HCT116 (cell line): ENCODE measurements around the gene EDN2. TPM values are rescaled to one million over a fixed set of nuclear protein-coding genes. Genes with fewer than 3 reads are reported as not detected.

Source experiments
- ATAC-seq: fragments of 200-7000 bp; cut with Tn5 transposase; 2 replicates; pipeline ENCODE4 v1.9.1; 2020; ENCODE audit warnings: mild to moderate bottlenecking, moderate library complexity
- BruUV-seq: library from RNA; stranded (reverse); fragments of 400-500 nt; replicated peaks from 2 replicates; lab custom pipeline; 2021; lab: Mats Ljungman, UMichigan
- CTCF ChIA-PET: fragments of 300-600 bp; sonication (Branson Sonifier 250); formaldehyde crosslinking; loops from one replicate; lab custom pipeline; 2021; ENCODE audit warnings: antibody characterized with exemption; lab: Charles Lee
- POLR2A ChIA-PET: fragments of 300-600, 350-600 bp; sonication (Branson Sonifier 250); formaldehyde crosslinking; loops from one replicate; lab custom pipeline; 2021; ENCODE audit warnings: antibody characterized with exemption; lab: Charles Lee
- RAD21 ChIA-PET, 2 experiments: fragments of 300-600 bp; sonication (Branson Sonifier 250); formaldehyde crosslinking; loops; one replicate each; lab custom pipeline; 2023; ENCODE audit warnings: low total read pairs in 2 of 2; ENCODE audit not compliant: uncharacterized antibody in 2 of 2, unreplicated experiment in 2 of 2, low non-redundant PET in 1 of 2; lab: Charles Lee
- DNase-seq: peaks from one replicate; pipeline ENCODE4 v3.0.0-alpha.2; 2010; ENCODE audit warnings: low read depth, low spot score
- H2AFZ ChIP-seq: fragments of 200-600 bp; shearing (Covaris generic), sonication (generic); 2 replicates; pipeline ENCODE4 v1.6.1; 2017; ENCODE audit warnings: low read depth, mixed run types, mixed read lengths, antibody characterized with exemption, low read length; ENCODE audit not compliant: poor library complexity, severe bottlenecking
- H3K27ac ChIP-seq: 2 replicates; pipeline ENCODE4 v1.5.1; 2012; ENCODE audit warnings: low read depth, low read length
- H3K27me3 ChIP-seq: fragments of 200-600 bp; sonication (generic); 2 replicates; pipeline ENCODE4 v1.6.1; 2016; ENCODE audit warnings: mixed run types, low read length, mixed read lengths; ENCODE audit not compliant: insufficient read depth
- H3K36me3 ChIP-seq, 2 experiments: fragments of 200-500 bp in 1 of 2; fragments of 200-600 bp in 1 of 2; sonication (Bioruptor generic) in 1 of 2; sonication (generic) in 1 of 2; 2 replicates each; pipeline versions ENCODE4 v1.5.1 to v1.6.1; 2014 to 2016; ENCODE audit warnings: low read length in 2 of 2, inconsistent platforms in 1 of 2, mixed read lengths in 1 of 2, mixed run types in 1 of 2; ENCODE audit not compliant: insufficient read depth in 2 of 2, control insufficient read depth in 1 of 2
- H3K4me1 ChIP-seq, 2 experiments: fragments of 200-600 bp in 1 of 2; sonication (generic) in 1 of 2; 2 replicates each; pipeline versions ENCODE4 v1.5.1 to v1.6.1; 2012 to 2017; ENCODE audit warnings: low read length in 2 of 2, inconsistent platforms in 1 of 2, mild to moderate bottlenecking in 1 of 2, mixed read lengths in 1 of 2, mixed run types in 1 of 2, moderate library complexity in 1 of 2; ENCODE audit not compliant: insufficient read depth in 2 of 2, control insufficient read depth in 1 of 2
- H3K4me2 ChIP-seq: fragments of 200-600 bp; sonication (generic); 2 replicates; pipeline ENCODE4 v1.6.1; 2017; ENCODE audit warnings: mixed run types, low read length, mixed read lengths
- H3K4me3 ChIP-seq, 2 experiments: fragments of 200-600 bp in 1 of 2; sonication (generic) in 1 of 2; replicated peaks in 1 of 2; 2 replicates each; pipeline ENCODE4 v1.5.1; 2011 to 2016; ENCODE audit warnings: low read length in 2 of 2, control low read depth in 1 of 2, low read depth in 1 of 2, mild to moderate bottlenecking in 1 of 2, mixed read lengths in 1 of 2, mixed run types in 1 of 2
- H3K79me2 ChIP-seq: fragments of 200-600 bp; sonication (generic); 2 replicates; pipeline ENCODE4 v1.6.1; 2017; ENCODE audit warnings: mild to moderate bottlenecking, mixed run types, low read length, moderate library complexity, mixed read lengths; ENCODE audit not compliant: insufficient read depth
- H3K9ac ChIP-seq: fragments of 200-600 bp; sonication (generic); 2 replicates; pipeline ENCODE4 v1.6.1; 2016; ENCODE audit warnings: low read length, mixed read lengths
- H3K9me2 ChIP-seq: fragments of 200-600 bp; sonication (generic), shearing (Covaris generic); 2 replicates; pipeline ENCODE4 v1.6.1; 2017; ENCODE audit warnings: mixed run types, mild to moderate bottlenecking, moderate library complexity; ENCODE audit not compliant: insufficient read depth
- H3K9me3 ChIP-seq, 2 experiments: fragments of 200-500 bp in 1 of 2; fragments of 200-600 bp in 1 of 2; sonication (Bioruptor generic) in 1 of 2; sonication (generic) in 1 of 2; 2 replicates each; pipeline ENCODE4 v1.6.1; 2014 to 2017; ENCODE audit warnings: low read length in 2 of 2, mixed read lengths in 2 of 2, inconsistent platforms in 1 of 2, low read depth in 1 of 2, mild to moderate bottlenecking in 1 of 2, mixed run types in 1 of 2, moderate library complexity in 1 of 2; ENCODE audit not compliant: control insufficient read depth in 1 of 2, insufficient read depth in 1 of 2
- H4K20me1 ChIP-seq: fragments of 200-600 bp; sonication (generic), shearing (Covaris generic); 2 replicates; pipeline ENCODE4 v1.6.1; 2017; ENCODE audit warnings: mixed run types, mild to moderate bottlenecking, moderate library complexity; ENCODE audit not compliant: insufficient read depth
- CTCF ChIP-seq, 3 experiments: fragments of 200-600 bp in 1 of 3; sonication (generic) in 1 of 3; IDR thresholded peaks in 2 of 3; conservative IDR thresholded peaks in 1 of 3; 2 replicates each; pipeline ENCODE4 v1.5.1; 2012 to 2017; ENCODE audit warnings: low read depth in 2 of 3, low read length in 2 of 3, antibody characterized with exemption in 1 of 3, borderline replicate concordance in 1 of 3, control low read depth in 1 of 3, mild to moderate bottlenecking in 1 of 3, mixed read lengths in 1 of 3, mixed run types in 1 of 3, moderate library complexity in 1 of 3; ENCODE audit not compliant: insufficient read depth in 1 of 3
- MAX ChIP-seq: IDR thresholded peaks from 2 replicates; pipeline ENCODE4 v1.6.1; 2012
- SRF ChIP-seq: IDR thresholded peaks from 2 replicates; pipeline ENCODE4 v1.6.1; 2012; ENCODE audit warnings: low read depth
- YY1 ChIP-seq: IDR thresholded peaks from 2 replicates; pipeline ENCODE4 v1.6.1; 2011; ENCODE audit warnings: low read length, low read depth, moderate library complexity, mild to moderate bottlenecking; ENCODE audit not compliant: insufficient replicate concordance; ENCODE audit errors: extremely low read depth
- ZBTB33 ChIP-seq: IDR thresholded peaks from 2 replicates; pipeline ENCODE4 v1.6.1; 2011; ENCODE audit warnings: mild to moderate bottlenecking, low read length, moderate library complexity; ENCODE audit not compliant: insufficient replicate concordance; ENCODE audit errors: extremely low read depth
- intact Hi-C: fragments of 100-400 bp; cut with micrococcal nuclease; formaldehyde crosslinking; loops from 2 replicates; pipeline ENCODE4 v1.10.0; 2022
- total RNA-seq: library from RNA; stranded (reverse); gene quantifications from one replicate; pipeline ENCODE4 v1.2.1, GENCODE V29; 2021; ENCODE audit not compliant: unreplicated experiment

The EDN2 gene
- total RNA-seq, 1 experiment from 2014 or later = not detected

- H3K36me3 ChIP-seq = no peaks in the 10 kb centered on the region
- intact Hi-C loops = no loop called here
- peaks cover 60 to 99% of the 10 kb centered on the region in 2 experiments for H3K4me1 ChIP-seq
- H3K9me2 ChIP-seq = no peaks in the 10 kb centered on the region
- TF ChIP-seq MAX = no peak
- peak in 2 of 3 experiments; percentile 56 to 60; a peak in 3 of 6 replicates for TF ChIP-seq CTCF (IDR thresholded peaks at IDR 0.05 in 2 of 3, conservative IDR thresholded peaks at IDR 0.05 in 1 of 3; ENCODE audit: borderline replicate concordance in 1 of 3, insufficient read depth in 1 of 3, low read depth in 2 of 3, low read length in 2 of 3)
- peak; percentile 18 for TF ChIP-seq YY1
- TF ChIP-seq SRF = no peak
- no peak for TF ChIP-seq ZBTB33
- no peaks in the 10 kb centered on the region for H4K20me1 ChIP-seq
- H3K27ac ChIP-seq = peak overlapping the region; percentile 59
- ChIA-PET POLR2A (no interaction called here), RAD21 (no interaction called here), CTCF (interaction anchor here (1.0 to 3.7 kb wide), 6 partner anchors 10 to 21 kb away, joined by 3 to 27 read pairs (median 4); partner anchors contain the start of gene EDN2)
- H3K27me3 ChIP-seq = no peaks in the 10 kb centered on the region
- peak overlapping the region; percentile 84 for H2AFZ ChIP-seq
- no peaks in the 10 kb centered on the region for H3K79me2 ChIP-seq
- DNase-seq (no peak), ATAC-seq (peak; percentile 52)
- peak overlapping the region; percentile 98 for H3K4me2 ChIP-seq
- peak overlapping the region; percentile 27 to 58 for H3K4me3 ChIP-seq
- peak overlapping the region; percentile 75 for H3K9ac ChIP-seq
- BruUV-seq = TSS peak; percentile 85
- no peaks in the 10 kb centered on the region for H3K9me3 ChIP-seq
Observed at GRCh38 chr1:41495210-41495948, 10.9 kb upstream of the EDN2 start.
